ENCODE measurements around the gene RTTN.

Gene RTTN

GRCh38 chr18:70195852-70196434 is 9.5 kb downstream of the RTTN start:
- no peak overlapping the region for H3K4me3 ChIP-seq (ENCODE audit: low read depth, low read length)
- DNase-seq (ENCODE audit: low read depth): peak; percentile 53
- peak; percentile 60 for TF ChIP-seq CTCF (IDR thresholded peaks at IDR 0.05; ENCODE audit: low read depth, low read length)
- TF ChIP-seq MAX (IDR thresholded peaks at IDR 0.05; ENCODE audit: low read depth, low read length): no peak

- TF ChIP-seq CTCF (IDR thresholded peaks at IDR 0.05; ENCODE audit: low read depth, low read length) (no peak), MAX (IDR thresholded peaks at IDR 0.05; ENCODE audit: low read depth, low read length) (no peak), POLR2A (IDR thresholded peaks at IDR 0.05; ENCODE audit: extremely low read depth, insufficient read length) (no peak), MYC (IDR thresholded peaks at IDR 0.05; ENCODE audit: low read depth, low read length) (no peak)
- DNase-seq (ENCODE audit: low read depth): no peak
- no peak overlapping the region for H3K4me3 ChIP-seq (ENCODE audit: low read depth, low read length)
Observed at GRCh38 chr18:70195014-70195614, 10.4 kb downstream of the RTTN start.

GRCh38 chr18:70194227-70194890 is 11.1 kb downstream of the RTTN start:
- TF ChIP-seq MYC (IDR thresholded peaks at IDR 0.05; ENCODE audit: low read depth, low read length): no peak
- no peak for TF ChIP-seq MAX (IDR thresholded peaks at IDR 0.05; ENCODE audit: low read depth, low read length)
- no peak for TF ChIP-seq CTCF (IDR thresholded peaks at IDR 0.05; ENCODE audit: low read depth, low read length)
- TF ChIP-seq POLR2A (IDR thresholded peaks at IDR 0.05; ENCODE audit: extremely low read depth, insufficient read length): no peak
- no peak for DNase-seq (ENCODE audit: low read depth)
- no peak overlapping the region for H3K4me3 ChIP-seq (ENCODE audit: low read depth, low read length)

- no peak overlapping the region for H3K4me3 ChIP-seq (ENCODE audit: low read depth, low read length)
- no peak for TF ChIP-seq MYC (IDR thresholded peaks at IDR 0.05; ENCODE audit: low read depth, low read length)
- TF ChIP-seq MAX (IDR thresholded peaks at IDR 0.05; ENCODE audit: low read depth, low read length): no peak
- TF ChIP-seq CTCF (IDR thresholded peaks at IDR 0.05; ENCODE audit: low read depth, low read length): no peak
- no peak for TF ChIP-seq POLR2A (IDR thresholded peaks at IDR 0.05; ENCODE audit: extremely low read depth, insufficient read length)
- DNase-seq (ENCODE audit: low read depth): no peak
Observed at GRCh38 chr18:70190529-70190928, 15.0 kb downstream of the RTTN start.

GRCh38 chr18:70188113-70188512 is 17.4 kb downstream of the RTTN start:
- no peak overlapping the region for H3K4me3 ChIP-seq (ENCODE audit: low read depth, low read length)
- DNase-seq (ENCODE audit: low read depth): no peak
- TF ChIP-seq MYC (IDR thresholded peaks at IDR 0.05; ENCODE audit: low read depth, low read length) (no peak), POLR2A (IDR thresholded peaks at IDR 0.05; ENCODE audit: extremely low read depth, insufficient read length) (no peak), MAX (IDR thresholded peaks at IDR 0.05; ENCODE audit: low read depth, low read length) (no peak)

GRCh38 chr18:70183441-70183840 is 22.0 kb downstream of the RTTN start:
- no peak overlapping the region for H3K4me3 ChIP-seq (ENCODE audit: low read depth, low read length)
- DNase-seq (ENCODE audit: low read depth): no peak
- no peak for TF ChIP-seq CTCF (IDR thresholded peaks at IDR 0.05; ENCODE audit: low read depth, low read length)
- TF ChIP-seq MYC (IDR thresholded peaks at IDR 0.05; ENCODE audit: low read depth, low read length): no peak
- TF ChIP-seq POLR2A (IDR thresholded peaks at IDR 0.05; ENCODE audit: extremely low read depth, insufficient read length): no peak
- TF ChIP-seq MAX (IDR thresholded peaks at IDR 0.05; ENCODE audit: low read depth, low read length): no peak
